GM12864 (cell line): ENCODE results near the gene FREM1.

Experiments used
- DNase-seq: peaks from one replicate; pipeline ENCODE4 v3.0.0-alpha.2; 2011; ENCODE audit warnings: low read depth
- H3K4me3 ChIP-seq: 2 replicates; pipeline ENCODE4 v1.5.1; 2011; ENCODE audit warnings: mild to moderate bottlenecking, low read depth, low read length, control low read depth
- TF ChIP-seq, protein P1 (sequence below): IDR thresholded peaks from 2 replicates; pipeline ENCODE4 v1.5.1; 2011; ENCODE audit warnings: low read depth, mild to moderate bottlenecking, moderate library complexity, low read length, control low read depth, inconsistent platforms; ENCODE audit errors: missing control alignments

Gene FREM1

DNA sequence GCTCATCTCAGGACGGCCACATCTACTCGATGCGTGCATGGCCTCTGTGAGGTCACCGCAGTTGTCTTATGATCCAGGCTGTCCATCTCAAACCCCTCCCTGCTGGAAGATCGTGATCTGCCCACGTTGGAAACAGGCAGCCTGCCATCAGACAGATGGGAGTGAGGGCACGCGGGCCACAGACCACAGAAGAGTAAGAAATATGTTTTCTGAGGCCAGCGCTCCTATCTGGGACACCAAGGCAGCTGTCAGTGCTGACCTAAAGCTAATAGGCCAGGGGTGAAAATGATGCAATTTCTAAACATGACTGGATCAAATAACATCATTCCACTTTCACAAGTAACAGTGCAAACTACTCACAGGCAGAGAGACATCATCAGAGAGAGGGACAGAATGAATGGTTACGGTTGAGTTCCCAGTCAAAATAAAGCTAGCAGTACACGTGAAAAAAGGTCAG lies 130.6 kb downstream of the FREM1 start:
- TF ChIP-seq, protein P1, sequence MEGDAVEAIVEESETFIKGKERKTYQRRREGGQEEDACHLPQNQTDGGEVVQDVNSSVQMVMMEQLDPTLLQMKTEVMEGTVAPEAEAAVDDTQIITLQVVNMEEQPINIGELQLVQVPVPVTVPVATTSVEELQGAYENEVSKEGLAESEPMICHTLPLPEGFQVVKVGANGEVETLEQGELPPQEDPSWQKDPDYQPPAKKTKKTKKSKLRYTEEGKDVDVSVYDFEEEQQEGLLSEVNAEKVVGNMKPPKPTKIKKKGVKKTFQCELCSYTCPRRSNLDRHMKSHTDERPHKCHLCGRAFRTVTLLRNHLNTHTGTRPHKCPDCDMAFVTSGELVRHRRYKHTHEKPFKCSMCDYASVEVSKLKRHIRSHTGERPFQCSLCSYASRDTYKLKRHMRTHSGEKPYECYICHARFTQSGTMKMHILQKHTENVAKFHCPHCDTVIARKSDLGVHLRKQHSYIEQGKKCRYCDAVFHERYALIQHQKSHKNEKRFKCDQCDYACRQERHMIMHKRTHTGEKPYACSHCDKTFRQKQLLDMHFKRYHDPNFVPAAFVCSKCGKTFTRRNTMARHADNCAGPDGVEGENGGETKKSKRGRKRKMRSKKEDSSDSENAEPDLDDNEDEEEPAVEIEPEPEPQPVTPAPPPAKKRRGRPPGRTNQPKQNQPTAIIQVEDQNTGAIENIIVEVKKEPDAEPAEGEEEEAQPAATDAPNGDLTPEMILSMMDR, result no peak
- DNase-seq, result no peak
- H3K4me3 ChIP-seq, result no peak overlapping the region

DNA sequence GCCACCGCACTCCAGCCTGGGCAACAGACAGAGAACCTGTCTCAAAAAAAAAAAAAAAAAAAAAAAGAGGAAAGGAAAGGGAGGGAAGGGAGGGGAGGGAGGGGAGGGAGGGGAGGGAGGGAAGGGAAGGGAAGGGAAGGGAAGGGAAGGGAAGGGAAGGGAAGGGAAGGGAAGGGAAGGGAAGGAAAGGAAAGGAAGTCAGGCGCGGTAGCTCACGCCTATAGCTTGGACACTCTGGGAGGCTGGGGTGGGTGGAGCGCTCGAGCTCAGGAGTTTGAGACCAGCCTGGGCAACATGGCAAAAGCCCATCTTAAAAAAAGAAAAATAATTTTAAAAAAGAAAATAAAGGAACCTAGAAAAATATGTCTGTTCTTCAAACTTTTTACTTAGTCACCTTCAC lies 131.7 kb downstream of the FREM1 start:
- H3K4me3 ChIP-seq, result no peak overlapping the region
- TF ChIP-seq, protein P1, result no peak
- DNase-seq, result no peak

DNA sequence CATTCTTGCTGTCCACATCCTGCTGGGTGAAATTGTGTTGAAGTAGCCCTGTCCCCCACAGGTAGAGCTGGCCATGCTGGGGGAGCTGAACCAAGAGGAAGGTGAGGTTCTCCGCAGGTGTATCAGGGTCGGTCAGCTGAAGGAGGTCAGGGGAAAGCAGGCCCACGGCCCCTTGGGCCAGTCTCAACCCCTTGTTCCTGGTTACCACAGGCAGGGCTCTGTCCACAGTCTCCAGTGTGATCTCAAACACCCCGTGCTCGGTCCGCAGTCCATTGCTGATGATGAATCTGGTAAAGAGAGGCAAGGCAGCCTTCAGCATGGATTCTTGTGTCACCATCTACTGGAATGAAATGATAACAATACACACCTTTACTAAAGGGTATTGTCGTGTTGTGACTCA lies 134.3 kb downstream of the FREM1 start:
- TF ChIP-seq, protein P1, result no peak
- DNase-seq, result no peak
- no peak overlapping the region for H3K4me3 ChIP-seq

DNA sequence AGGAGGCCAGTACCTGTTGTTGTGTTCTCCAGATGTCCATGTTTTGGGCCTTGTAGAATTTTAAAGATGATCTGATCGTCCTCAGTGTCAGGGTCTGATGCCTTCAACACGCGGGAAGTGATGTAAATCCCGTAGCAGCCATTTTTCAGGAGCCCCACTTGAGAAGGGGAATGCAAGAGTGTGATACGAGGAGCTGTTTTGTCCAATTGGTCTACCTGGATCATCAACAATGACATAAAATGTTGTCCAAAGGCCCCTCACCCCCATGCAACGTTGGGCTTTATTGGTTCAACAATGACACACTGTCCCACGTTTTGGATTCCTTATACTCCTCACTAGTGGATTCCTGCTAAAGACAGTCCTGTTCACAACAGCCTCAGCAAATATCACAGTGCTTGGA lies 139.6 kb downstream of the FREM1 start:
- DNase-seq, result no peak
- TF ChIP-seq, protein P1, result no peak
- H3K4me3 ChIP-seq, result no peak overlapping the region

DNA sequence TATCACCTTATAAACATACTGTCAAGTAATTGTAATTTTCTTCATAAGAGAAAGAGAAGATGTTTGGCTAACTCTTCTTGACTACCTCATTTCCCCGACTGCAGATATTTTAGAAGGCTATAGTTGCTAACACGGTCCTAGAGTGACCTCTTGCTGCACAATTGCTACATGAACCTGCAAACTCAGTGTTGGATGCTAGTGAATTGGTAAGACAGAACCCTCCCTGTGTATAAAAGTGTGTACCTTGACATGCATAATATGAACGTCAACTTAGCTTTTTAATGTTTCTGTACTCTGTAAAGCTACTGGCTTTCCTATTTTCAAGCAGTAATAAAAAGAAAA lies 141.0 kb downstream of the FREM1 start:
- H3K4me3 ChIP-seq, result no peak overlapping the region
- no peak for DNase-seq
- TF ChIP-seq, protein P1, result peak; percentile 45

DNA sequence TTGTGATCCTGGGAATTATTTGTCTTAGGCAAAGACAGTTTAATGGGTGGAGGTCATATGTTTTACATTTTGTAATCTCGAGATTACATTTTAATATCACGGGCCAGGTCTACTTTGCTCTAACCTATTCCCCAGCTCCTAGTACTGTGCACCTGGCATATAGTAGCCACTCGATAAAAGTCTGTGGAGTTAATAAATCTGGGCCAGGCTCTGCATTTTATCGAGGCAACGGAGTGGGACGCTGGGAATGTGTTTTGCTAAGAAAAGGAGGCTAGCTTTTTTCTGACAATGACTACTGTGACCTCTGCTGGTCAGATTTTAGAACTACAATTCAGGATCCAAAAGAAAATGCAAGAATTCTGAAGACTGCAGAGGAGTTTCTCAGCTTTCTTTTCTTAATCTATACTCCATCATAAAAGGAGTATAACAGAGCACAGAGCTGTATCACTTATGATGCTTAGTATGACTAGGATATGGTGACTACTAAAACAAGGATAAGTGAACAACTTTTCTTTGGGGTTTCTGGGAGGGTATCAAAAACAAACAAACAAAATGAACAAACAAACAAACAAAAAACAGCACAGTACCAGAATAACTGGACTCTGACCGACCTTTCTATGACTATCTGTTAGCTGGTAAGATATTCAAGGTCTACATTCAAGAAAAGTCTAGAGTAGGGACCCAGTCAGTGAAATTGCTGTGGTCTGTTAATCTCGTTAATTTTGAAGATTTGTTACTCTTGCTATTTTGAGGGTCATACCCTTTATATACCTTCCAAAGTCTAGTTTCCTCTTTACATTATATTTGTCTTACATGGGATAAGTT lies 141.6 kb downstream of the FREM1 start:
- no peak overlapping the region for H3K4me3 ChIP-seq
- TF ChIP-seq, protein P1, result peak; percentile 69
- DNase-seq, result peak; percentile 12

DNA sequence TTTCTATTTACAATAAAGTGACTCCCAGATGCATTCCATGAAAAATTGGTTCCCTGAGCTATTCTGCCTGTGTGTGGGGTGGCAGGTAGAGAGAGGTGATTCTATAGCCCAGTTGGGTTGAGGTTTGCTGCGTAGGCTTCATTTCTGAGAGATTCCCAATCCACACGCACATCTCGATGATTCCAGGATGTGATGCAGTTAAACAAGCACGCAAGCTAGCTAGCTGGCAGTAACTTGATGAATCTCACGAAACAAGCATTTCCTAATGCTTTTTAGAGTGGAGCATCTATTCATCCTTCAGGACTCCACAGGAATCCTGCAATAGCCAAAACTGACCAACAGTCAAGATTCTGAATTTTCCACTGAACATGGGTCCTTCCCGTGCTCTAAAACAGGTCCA lies 143.9 kb downstream of the FREM1 start:
- TF ChIP-seq, protein P1, result no peak

More for the DNA sequence above, 143.9 kb downstream of the FREM1 start:
- no peak for DNase-seq
- H3K4me3 ChIP-seq, result no peak overlapping the region
